COLO668 (cell line): ENCODE measurements around the gene TPRA1.

Experiments used
- DNase-seq: peaks from one replicate; lab custom pipeline; 2025; ENCODE audit not compliant: unreplicated experiment; lab: John Stamatoyannopoulos, UW

TPRA1 gene

GRCh38 chr3:127566833-127567232 lies 23.7 kb downstream of the TPRA1 start:
- no peak for DNase-seq

GRCh38 chr3:127565711-127566110 lies 24.8 kb downstream of the TPRA1 start:
- DNase-seq = no peak

- no peak for DNase-seq
Observed at GRCh38 chr3:127560051-127560787, 30.3 kb downstream of the TPRA1 start.

- peak; percentile 2 for DNase-seq
Observed at GRCh38 chr3:127556565-127556964, 34.0 kb downstream of the TPRA1 start.

- no peak for DNase-seq
Observed at GRCh38 chr3:127555108-127555507, 35.4 kb downstream of the TPRA1 start.

GRCh38 chr3:127552038-127552437 lies 38.5 kb downstream of the TPRA1 start:
- DNase-seq = no peak

- no peak for DNase-seq
Observed at GRCh38 chr3:127551178-127551577, 39.4 kb downstream of the TPRA1 start.

- no peak for DNase-seq
Observed at GRCh38 chr3:127550468-127551157, 39.9 kb downstream of the TPRA1 start.

- no peak for DNase-seq
Observed at GRCh38 chr3:127549826-127550467, 40.6 kb downstream of the TPRA1 start.

GRCh38 chr3:127547761-127548605 lies 42.5 kb downstream of the TPRA1 start:
- DNase-seq = peak; percentile 49

- no peak for DNase-seq
Observed at GRCh38 chr3:127546970-127547733, 43.4 kb downstream of the TPRA1 start.

GRCh38 chr3:127546554-127546953 lies 44.0 kb downstream of the TPRA1 start:
- DNase-seq = no peak

GRCh38 chr3:127545711-127546457 lies 44.6 kb downstream of the TPRA1 start:
- DNase-seq = no peak

GRCh38 chr3:127545216-127545615 lies 45.3 kb downstream of the TPRA1 start:
- no peak for DNase-seq

- DNase-seq = no peak
Observed at GRCh38 chr3:127544803-127545201, 45.7 kb downstream of the TPRA1 start.

GRCh38 chr3:127544192-127544802 lies 46.2 kb downstream of the TPRA1 start:
- DNase-seq = peak; percentile 72

- DNase-seq = no peak
Observed at GRCh38 chr3:127543441-127543840, 47.1 kb downstream of the TPRA1 start.

GRCh38 chr3:127542441-127542952 lies 48.0 kb downstream of the TPRA1 start:
- DNase-seq = peak; percentile 89

- DNase-seq = no peak
Observed at GRCh38 chr3:127541320-127541719, 49.2 kb downstream of the TPRA1 start.
